HG02798 (cell line): ENCODE results near the gene ZNF277.
"Not testable (repeated sequence)": the region's sequence is repeated elsewhere in the genome, so short reads cannot be mapped to it uniquely, and the experiment has no call there.

Experiments used
- ATAC-seq: cut with Tn5 transposase; IDR thresholded peaks from one replicate; pipeline ENCODE4 v1.9.1; 2021; ENCODE audit warnings: mild to moderate bottlenecking; ENCODE audit not compliant: unreplicated experiment, poor library complexity

Gene ZNF277

GRCh38 chr7:112383671-112384417, 177.3 kb downstream of the ZNF277 start:
- peak; percentile 63 for ATAC-seq

DNA sequence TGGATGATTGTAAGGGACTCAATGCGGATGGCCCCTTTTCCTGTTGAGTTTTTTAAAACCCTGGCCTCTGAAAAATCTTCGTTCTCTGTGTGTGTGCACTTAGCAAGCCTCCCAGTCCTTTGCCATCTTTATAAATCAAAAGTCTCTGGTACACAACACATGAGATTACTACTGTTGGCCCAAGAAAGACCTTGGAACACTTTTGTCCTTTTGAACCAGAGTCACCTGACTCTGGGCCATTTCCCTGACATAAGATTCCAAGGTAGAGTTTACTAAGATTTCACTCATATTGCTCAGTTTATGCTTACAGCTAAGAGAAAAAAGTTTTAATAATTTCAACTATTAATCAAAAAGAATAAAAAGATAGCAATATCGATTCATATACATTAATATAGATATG, 179.0 kb downstream of the ZNF277 start:
- ATAC-seq = no peak

DNA sequence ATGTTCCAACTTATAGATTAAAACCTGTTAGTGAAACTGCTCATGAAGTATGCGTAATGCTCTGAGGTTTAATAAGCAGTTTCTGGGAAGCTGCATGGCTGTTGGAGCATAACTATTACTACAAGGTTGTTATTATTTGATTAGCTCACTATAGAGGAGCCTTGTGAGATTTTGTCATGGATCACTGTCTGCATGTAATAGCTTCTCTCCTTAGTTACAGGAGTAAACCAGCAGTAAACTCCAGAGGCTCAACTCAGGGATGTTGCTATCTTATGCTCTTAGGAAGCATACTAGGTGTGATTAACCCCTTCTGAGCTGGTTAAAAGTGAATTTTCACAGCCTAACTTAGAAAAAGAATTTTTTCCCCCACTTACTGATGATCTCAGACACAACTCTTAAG, 180.1 kb downstream of the ZNF277 start:
- no peak for ATAC-seq

- no peak for ATAC-seq
Measured at GRCh38 chr7:112390167-112390566, 183.7 kb downstream of the ZNF277 start.

- ATAC-seq = not testable (repeated sequence)
Measured at GRCh38 chr7:112391079-112391821, 184.8 kb downstream of the ZNF277 start.

DNA sequence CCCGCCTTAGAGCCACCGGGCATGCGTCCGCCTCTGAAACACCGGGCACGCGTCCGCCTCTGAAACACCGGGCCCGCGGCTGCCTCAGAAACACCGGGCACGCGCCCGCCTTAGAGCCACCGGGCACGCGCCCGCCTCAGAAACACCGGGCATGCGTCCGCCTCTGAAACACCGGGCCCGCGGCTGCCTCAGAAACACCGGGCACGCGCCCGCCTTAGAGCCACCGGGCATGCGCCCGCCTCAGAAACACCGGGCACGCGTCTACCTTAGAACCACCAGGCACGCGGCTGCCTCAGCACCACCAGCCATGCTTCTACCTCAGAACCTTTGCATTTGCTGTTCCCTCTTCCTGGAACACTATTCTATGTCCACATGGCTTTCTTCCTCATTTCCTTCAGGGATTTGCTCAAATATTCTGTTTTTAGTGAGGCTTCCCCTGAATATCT, 185.4 kb downstream of the ZNF277 start:
- peak; percentile 76 for ATAC-seq
